Endodermal cell (in vitro differentiated cells): ENCODE results near the gene FBXL7. TPM values are rescaled to one million over a fixed set of nuclear protein-coding genes. Genes with fewer than 3 reads are reported as not detected.

ENCODE experiments used
- DNase-seq: peaks from one replicate; pipeline ENCODE4 v3.0.0-alpha.2; 2017
- H3K27ac ChIP-seq: 2 replicates; pipeline ENCODE4 v1.5.1; 2013; ENCODE audit warnings: mild to moderate bottlenecking, low read depth, low read length, moderate library complexity
- H3K27me3 ChIP-seq: 2 replicates; pipeline ENCODE4 v1.6.1; 2013; ENCODE audit warnings: mild to moderate bottlenecking, low read length, moderate library complexity; ENCODE audit not compliant: insufficient read depth, control insufficient read depth, poor library complexity, severe bottlenecking
- H3K36me3 ChIP-seq: 2 replicates; pipeline ENCODE4 v1.7.0; 2013; ENCODE audit warnings: mild to moderate bottlenecking, low read length, moderate library complexity; ENCODE audit not compliant: control insufficient read depth, insufficient read depth
- H3K4me1 ChIP-seq: one replicate; pipeline ENCODE4 v1.7.0; 2013; ENCODE audit warnings: low read length; ENCODE audit not compliant: control insufficient read depth, insufficient read depth
- H3K4me3 ChIP-seq: 2 replicates; pipeline ENCODE4 v1.5.1; 2013; ENCODE audit warnings: mild to moderate bottlenecking, low read length, moderate library complexity
- H3K9ac ChIP-seq: 2 replicates; pipeline ENCODE4 v1.6.1; 2013; ENCODE audit warnings: mild to moderate bottlenecking, low read length, moderate library complexity; ENCODE audit not compliant: poor library complexity, severe bottlenecking; ENCODE audit errors: extremely low read depth
- H3K9me3 ChIP-seq: 2 replicates; pipeline ENCODE4 v1.6.1; 2013; ENCODE audit warnings: mild to moderate bottlenecking, low read length, moderate library complexity; ENCODE audit not compliant: control insufficient read depth
- H3K27ac Mint-ChIP-seq: 2 replicates; pipeline ENCODE4 v1.8.0; 2020; ENCODE audit warnings: mixed read lengths
- H3K27me3 Mint-ChIP-seq: 2 replicates; pipeline ENCODE4 v1.8.0; 2021; ENCODE audit warnings: mild to moderate bottlenecking, mixed read lengths; ENCODE audit not compliant: insufficient read depth
- H3K36me3 Mint-ChIP-seq: 2 replicates; pipeline ENCODE4 v1.8.0; 2020; ENCODE audit warnings: low read depth, mixed read lengths
- H3K4me1 Mint-ChIP-seq: 2 replicates; pipeline ENCODE4 v1.8.0; 2020; ENCODE audit warnings: mixed read lengths
- H3K4me3 Mint-ChIP-seq: 2 replicates; pipeline ENCODE4 v1.8.0; 2020; ENCODE audit warnings: mild to moderate bottlenecking, moderate library complexity, mixed read lengths
- H3K9me3 Mint-ChIP-seq: 2 replicates; pipeline ENCODE4 v1.8.0; 2020; ENCODE audit warnings: mild to moderate bottlenecking, mixed read lengths
- WGBS, 2 experiments: methylation state at CpG; one replicate each; pipeline versions ENCODE4 v1.1.5 to v1.1.7; 2013; ENCODE audit warnings: missing lambda C conversion rate in 2 of 2, mixed read lengths in 1 of 2; ENCODE audit not compliant: insufficient coverage in 1 of 2, insufficient read length in 1 of 2; 5-methylcytosine and 5-hydroxymethylcytosine counted together
- total RNA-seq, 2 donors: library from RNA; stranded (reverse); fragmentation: NEBNext Ultra II Directional in 1 of 2; extraction: Animal tissue kit (Norgen Biotek cat#: 25700) in 1 of 2; gene quantifications; 2 replicates in 1 of 2; 3 replicates in 1 of 2; pipeline ENCODE4 v1.2.1, GENCODE V29; 2021
- TF ChIP-seq, protein P1 (sequence below): fragments of 200-600 bp; sonication (generic); conservative IDR thresholded peaks from 2 replicates; pipeline ENCODE4 v1.5.0; 2021; ENCODE audit warnings: antibody characterized with exemption, mild to moderate bottlenecking

The FBXL7 gene
- total RNA-seq, 2 donors from 2014 or later: 12.9 to 13.2 TPM

DNA sequence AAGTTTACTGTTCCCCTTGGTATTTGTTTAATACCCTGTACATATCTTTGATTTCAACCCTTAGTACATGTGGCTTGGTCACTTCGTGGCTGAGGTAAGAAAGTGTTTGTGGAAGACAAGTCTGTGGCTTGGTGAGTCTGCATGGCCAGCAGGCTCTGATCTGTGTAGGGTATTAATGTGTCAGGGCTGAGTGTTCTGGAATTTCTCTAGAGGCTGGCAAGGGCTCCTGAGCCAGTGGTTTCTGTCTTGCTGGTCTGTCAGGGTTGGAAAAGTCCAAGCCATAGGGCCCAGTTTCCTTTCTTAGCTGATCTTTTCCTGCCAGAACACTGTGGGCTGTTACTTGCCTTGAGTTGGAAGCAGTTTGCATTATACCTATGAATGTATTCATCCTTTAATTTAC is 48.0 kb upstream of the FBXL7 start:
- 83% methylated on average over 1 of the region's 1 CpG; no CpG with 5 or more reads in 1 of the 2 experiments for WGBS, 2 experiments
- no peak overlapping the region for H3K4me3 Mint-ChIP-seq

DNA sequence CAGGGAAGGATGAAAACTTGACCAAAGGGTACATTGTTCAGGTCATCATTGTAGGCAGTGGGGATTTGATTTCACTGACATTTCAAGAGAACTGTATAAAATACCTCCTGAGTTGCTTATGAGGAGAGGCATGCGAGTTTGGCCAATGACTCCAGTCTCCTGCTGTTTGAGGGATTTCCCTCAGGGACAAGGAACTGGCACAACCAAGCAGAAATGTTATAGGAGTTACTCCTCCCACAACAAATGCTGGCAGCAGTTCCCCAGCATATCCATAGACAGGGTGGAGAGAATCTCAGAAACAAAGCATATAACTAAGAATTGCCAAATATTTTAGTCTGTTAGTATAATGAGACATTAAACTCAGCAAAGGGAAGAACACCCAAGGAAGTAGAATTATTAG is 47.2 kb upstream of the FBXL7 start:
- H3K4me1 ChIP-seq: no peaks in the 10 kb centered on the region
- Mint-ChIP-seq H3K36me3 (no peaks in the 10 kb centered on the region), H3K27me3 (peaks cover 7% of the 10 kb centered on the region), H3K4me3 (no peak overlapping the region), H3K9me3 (peaks cover 9% of the 10 kb centered on the region), H3K27ac (no peak overlapping the region), H3K4me1 (no peaks in the 10 kb centered on the region)
- H3K27me3 ChIP-seq: peaks cover 8% of the 10 kb centered on the region
- H3K27ac ChIP-seq: no peak overlapping the region
- WGBS, 2 experiments: 70% methylated on average over 1 of the region's 1 CpG; no CpG with 5 or more reads in 1 of the 2 experiments
- no peak overlapping the region for H3K9ac ChIP-seq
- TF ChIP-seq, protein P1, sequence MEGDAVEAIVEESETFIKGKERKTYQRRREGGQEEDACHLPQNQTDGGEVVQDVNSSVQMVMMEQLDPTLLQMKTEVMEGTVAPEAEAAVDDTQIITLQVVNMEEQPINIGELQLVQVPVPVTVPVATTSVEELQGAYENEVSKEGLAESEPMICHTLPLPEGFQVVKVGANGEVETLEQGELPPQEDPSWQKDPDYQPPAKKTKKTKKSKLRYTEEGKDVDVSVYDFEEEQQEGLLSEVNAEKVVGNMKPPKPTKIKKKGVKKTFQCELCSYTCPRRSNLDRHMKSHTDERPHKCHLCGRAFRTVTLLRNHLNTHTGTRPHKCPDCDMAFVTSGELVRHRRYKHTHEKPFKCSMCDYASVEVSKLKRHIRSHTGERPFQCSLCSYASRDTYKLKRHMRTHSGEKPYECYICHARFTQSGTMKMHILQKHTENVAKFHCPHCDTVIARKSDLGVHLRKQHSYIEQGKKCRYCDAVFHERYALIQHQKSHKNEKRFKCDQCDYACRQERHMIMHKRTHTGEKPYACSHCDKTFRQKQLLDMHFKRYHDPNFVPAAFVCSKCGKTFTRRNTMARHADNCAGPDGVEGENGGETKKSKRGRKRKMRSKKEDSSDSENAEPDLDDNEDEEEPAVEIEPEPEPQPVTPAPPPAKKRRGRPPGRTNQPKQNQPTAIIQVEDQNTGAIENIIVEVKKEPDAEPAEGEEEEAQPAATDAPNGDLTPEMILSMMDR: no peak
- no peaks in the 10 kb centered on the region for H3K36me3 ChIP-seq
- no peak for DNase-seq
- H3K9me3 ChIP-seq: no peaks in the 10 kb centered on the region
- H3K4me3 ChIP-seq: no peak overlapping the region

More for the DNA sequence above, 48.0 kb upstream of the FBXL7 start:
- H3K4me1 ChIP-seq: no peaks in the 10 kb centered on the region
- no peak overlapping the region for H3K4me3 ChIP-seq
- Mint-ChIP-seq H3K4me1 (no peaks in the 10 kb centered on the region), H3K27me3 (peaks cover 7% of the 10 kb centered on the region), H3K27ac (no peak overlapping the region), H3K36me3 (no peaks in the 10 kb centered on the region), H3K9me3 (peaks cover 9% of the 10 kb centered on the region)
- no peaks in the 10 kb centered on the region for H3K36me3 ChIP-seq
- TF ChIP-seq, protein P1: no peak
- H3K9me3 ChIP-seq: no peaks in the 10 kb centered on the region
- no peak overlapping the region for H3K27ac ChIP-seq
- H3K9ac ChIP-seq: no peak overlapping the region
- DNase-seq: no peak
- peaks cover 8% of the 10 kb centered on the region for H3K27me3 ChIP-seq

DNA sequence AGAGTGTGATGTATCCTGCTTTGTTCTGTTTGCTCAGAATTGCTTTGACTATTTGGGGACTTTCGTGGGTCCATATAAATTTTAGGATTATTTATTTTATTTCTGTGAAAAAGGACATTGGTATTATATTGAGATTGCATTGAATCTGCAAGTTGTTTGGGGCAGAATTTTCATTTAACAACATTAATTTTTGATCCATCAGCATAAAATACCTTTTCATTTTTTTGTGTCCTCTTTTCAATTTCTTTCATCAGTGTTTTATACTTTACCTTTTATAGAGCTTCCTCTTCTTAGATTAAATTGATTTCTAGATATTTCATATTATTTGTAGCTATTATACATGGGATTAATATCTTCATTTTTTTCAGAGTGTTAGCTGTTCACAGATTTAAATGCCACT is 40.8 kb upstream of the FBXL7 start:
- Mint-ChIP-seq H3K36me3 (no peaks in the 10 kb centered on the region), H3K4me3 (no peak overlapping the region), H3K27me3 (no peaks in the 10 kb centered on the region), H3K4me1 (no peaks in the 10 kb centered on the region), H3K27ac (no peak overlapping the region), H3K9me3 (peaks cover 9% of the 10 kb centered on the region)
- 100% methylated on average over 1 of the region's 1 CpG; no CpG with 5 or more reads in 1 of the 2 experiments for WGBS, 2 experiments
- DNase-seq: no peak
- Histone ChIP-seq H3K27me3 (no peaks in the 10 kb centered on the region), H3K9me3 (no peaks in the 10 kb centered on the region), H3K36me3 (no peaks in the 10 kb centered on the region), H3K4me1 (no peaks in the 10 kb centered on the region), H3K4me3 (no peak overlapping the region), H3K27ac (no peak overlapping the region), H3K9ac (no peak overlapping the region)
- TF ChIP-seq, protein P1: no peak
